Erythroblast (primary cell): ENCODE data around the gene TMEM258.

ENCODE experiments used
- GATA1 ChIP-seq: IDR thresholded peaks from 2 replicates; pipeline ENCODE4 v1.6.1; 2011; ENCODE audit warnings: low read depth, mild to moderate bottlenecking, control low read depth, low read length, moderate library complexity
- POLR2A ChIP-seq: IDR thresholded peaks from 2 replicates; pipeline ENCODE4 v1.6.1; 2011; ENCODE audit warnings: mild to moderate bottlenecking, low read length

DNA sequence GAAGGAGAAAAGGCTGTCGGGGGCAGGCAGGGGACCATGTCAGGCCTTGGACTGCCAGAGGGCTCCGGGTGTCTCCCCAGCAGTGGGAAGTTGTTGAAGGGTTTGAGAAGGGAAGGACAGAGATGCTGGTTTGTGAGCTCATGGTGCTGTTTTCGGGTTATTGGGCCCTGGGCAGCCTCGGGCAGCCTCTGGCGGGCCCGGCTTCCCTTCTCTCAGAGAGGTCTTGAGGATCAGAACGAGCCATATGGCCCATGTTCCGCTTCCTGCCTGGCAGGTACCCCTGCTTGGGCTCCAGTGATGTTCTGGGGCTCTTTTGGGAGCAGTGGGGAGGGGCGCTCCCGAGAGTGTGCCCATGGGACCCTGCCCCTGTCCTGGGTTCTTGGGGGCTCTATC lies 30.2 kb downstream of the TMEM258 start:
- no peak for TF ChIP-seq POLR2A
- TF ChIP-seq GATA1 = no peak
